ENCODE measurements around the gene CDK9.

GRCh38 chr9:127762111-127762676 is 23.6 kb upstream of the CDK9 start:
- TF ChIP-seq BACH2 (CRISPR knock-in tag; IDR thresholded peaks at IDR 0.05; ENCODE audit: borderline replicate concordance) (no peak), ZFP30 (CRISPR knock-in tag; IDR thresholded peaks at IDR 0.05) (no peak), ZNF565 (CRISPR knock-in tag; conservative IDR thresholded peaks at IDR 0.05; ENCODE audit: low read depth) (no peak), RARB (CRISPR knock-in tag; IDR thresholded peaks at IDR 0.05) (no peak), ARNTL (CRISPR knock-in tag; IDR thresholded peaks at IDR 0.05; ENCODE audit: borderline replicate concordance, low read depth) (no peak), ZFP3 (CRISPR knock-in tag; IDR thresholded peaks at IDR 0.05) (no peak), GLIS3 (CRISPR knock-in tag; IDR thresholded peaks at IDR 0.05) (no peak), PPARA (CRISPR knock-in tag; IDR thresholded peaks at IDR 0.05; ENCODE audit: borderline replicate concordance) (no peak)
- TF ChIP-seq, protein P1, sequence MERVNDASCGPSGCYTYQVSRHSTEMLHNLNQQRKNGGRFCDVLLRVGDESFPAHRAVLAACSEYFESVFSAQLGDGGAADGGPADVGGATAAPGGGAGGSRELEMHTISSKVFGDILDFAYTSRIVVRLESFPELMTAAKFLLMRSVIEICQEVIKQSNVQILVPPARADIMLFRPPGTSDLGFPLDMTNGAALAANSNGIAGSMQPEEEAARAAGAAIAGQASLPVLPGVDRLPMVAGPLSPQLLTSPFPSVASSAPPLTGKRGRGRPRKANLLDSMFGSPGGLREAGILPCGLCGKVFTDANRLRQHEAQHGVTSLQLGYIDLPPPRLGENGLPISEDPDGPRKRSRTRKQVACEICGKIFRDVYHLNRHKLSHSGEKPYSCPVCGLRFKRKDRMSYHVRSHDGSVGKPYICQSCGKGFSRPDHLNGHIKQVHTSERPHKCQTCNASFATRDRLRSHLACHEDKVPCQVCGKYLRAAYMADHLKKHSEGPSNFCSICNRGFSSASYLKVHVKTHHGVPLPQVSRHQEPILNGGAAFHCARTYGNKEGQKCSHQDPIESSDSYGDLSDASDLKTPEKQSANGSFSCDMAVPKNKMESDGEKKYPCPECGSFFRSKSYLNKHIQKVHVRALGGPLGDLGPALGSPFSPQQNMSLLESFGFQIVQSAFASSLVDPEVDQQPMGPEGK (CRISPR knock-in tag; IDR thresholded peaks at IDR 0.05; ENCODE audit: borderline replicate concordance): no peak
- TF ChIP-seq, protein P2, sequence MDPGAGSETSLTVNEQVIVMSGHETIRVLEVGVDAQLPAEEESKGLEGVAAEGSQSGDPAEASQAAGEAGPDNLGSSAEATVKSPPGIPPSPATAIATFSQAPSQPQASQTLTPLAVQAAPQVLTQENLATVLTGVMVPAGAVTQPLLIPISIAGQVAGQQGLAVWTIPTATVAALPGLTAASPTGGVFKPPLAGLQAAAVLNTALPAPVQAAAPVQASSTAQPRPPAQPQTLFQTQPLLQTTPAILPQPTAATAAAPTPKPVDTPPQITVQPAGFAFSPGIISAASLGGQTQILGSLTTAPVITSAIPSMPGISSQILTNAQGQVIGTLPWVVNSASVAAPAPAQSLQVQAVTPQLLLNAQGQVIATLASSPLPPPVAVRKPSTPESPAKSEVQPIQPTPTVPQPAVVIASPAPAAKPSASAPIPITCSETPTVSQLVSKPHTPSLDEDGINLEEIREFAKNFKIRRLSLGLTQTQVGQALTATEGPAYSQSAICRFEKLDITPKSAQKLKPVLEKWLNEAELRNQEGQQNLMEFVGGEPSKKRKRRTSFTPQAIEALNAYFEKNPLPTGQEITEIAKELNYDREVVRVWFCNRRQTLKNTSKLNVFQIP (CRISPR knock-in tag; IDR thresholded peaks at IDR 0.05; ENCODE audit: borderline replicate concordance, low read depth): no peak

Measured in SK-N-SH treated with all-trans-retinoic acid at 6 μM for 48 hours (cell line).